Uterus (tissue), 4 donors: Measurements from ENCODE around the gene KLK14. TPM values are rescaled to one million over a fixed set of nuclear protein-coding genes. Genes with fewer than 3 reads are reported as not detected.

ENCODE experiments used
- DNase-seq, 2 donors: peaks; one replicate each; pipeline ENCODE4 v3.0.0-alpha.2; 2019 to 2020
- H3K27ac ChIP-seq, 2 donors: fragments of 200-600 bp; sonication (generic); 1 replicate in 1 of 2; 2 replicates in 1 of 2; pipeline ENCODE4 v1.5.1; 2016 to 2018
- H3K27me3 ChIP-seq, 2 donors: fragments of 200-600 bp; sonication (generic); one replicate each; pipeline ENCODE4 v1.5.1; 2018 to 2019; ENCODE audit warnings: control low read depth in 1 of 2
- H3K36me3 ChIP-seq, 2 donors: fragments of 200-600 bp; sonication (generic); one replicate each; pipeline ENCODE4 v1.5.1; 2019; ENCODE audit warnings: control low read depth in 1 of 2
- H3K4me1 ChIP-seq, 2 donors: fragments of 200-600 bp; sonication (generic); one replicate each; pipeline ENCODE4 v1.5.1; 2018 to 2019; ENCODE audit warnings: control low read depth in 1 of 2
- H3K4me3 ChIP-seq, 2 donors: fragments of 200-600 bp; sonication (generic); 1 replicate in 1 of 2; 2 replicates in 1 of 2; pipeline ENCODE4 v1.5.1; 2018 to 2019; ENCODE audit warnings: mild to moderate bottlenecking in 1 of 2
- H3K9me3 ChIP-seq, 2 donors: fragments of 200-600 bp; sonication (generic); one replicate each; pipeline ENCODE4 v1.5.1; 2019; ENCODE audit warnings: control low read depth in 1 of 2
- CTCF ChIP-seq, 4 experiments: fragments of 200-600 bp in 2 of 4; fragments of 450-650 bp in 2 of 4; sonication (generic) in 2 of 4; IDR thresholded peaks; one replicate each; pipeline ENCODE4 v1.5.1; 2016 to 2019; ENCODE audit warnings: antibody characterized with exemption in 4 of 4, mild to moderate bottlenecking in 2 of 4, moderate library complexity in 1 of 4
- POLR2A ChIP-seq, 2 donors: fragments of 450-650 bp; IDR thresholded peaks; one replicate each; pipeline ENCODE4 v1.6.1; 2016; ENCODE audit warnings: antibody characterized with exemption in 2 of 2, mild to moderate bottlenecking in 1 of 2, moderate library complexity in 1 of 2
- intact Hi-C: fragments of 100-400 bp; cut with DNase I; formaldehyde crosslinking; loops from one replicate; pipeline ENCODE4 v1.15.1; 2023; ENCODE audit warnings: low total_unique reads
- total RNA-seq, 4 donors: library from RNA; depleted of rRNA in 3 of 4; stranded (reverse); fragments of >200 nt in 3 of 4; gene quantifications; one replicate each; pipeline versions ENCODE4 v1.1.0 to v1.2.4, GENCODE V29; 2014 to 2023
- donor health status: DM: yes; HTN: yes; CAD: no.

KLK14 gene
- total RNA-seq, 4 donors from 2014 or later, result 0.76 TPM; not detected in 3

- no peak for DNase-seq
- Histone ChIP-seq H3K4me1 (peaks cover 0 to 5% of the 10 kb centered on the region in 2 donors), H3K36me3 (no peaks in the 10 kb centered on the region), H3K27ac (no peak within 1 kb of the TSS), H3K4me3 (no peak within 1 kb of the TSS), H3K9me3 (no peaks in the 10 kb centered on the region), H3K27me3 (no peaks in the 10 kb centered on the region)
- TF ChIP-seq POLR2A (IDR thresholded peaks at IDR 0.05) (no peak), CTCF (IDR thresholded peaks at IDR 0.05) (no peak)
- intact Hi-C loops, result no loop called here
Measured at GRCh38 chr19:51064534-51065220, 18.0 kb downstream of the KLK14 start, which contains the start of gene KLK13. KLK13 (minus strand) TSS chr19:51065092; CDS start chr19:51065067, 25 bp downstream.

- Histone ChIP-seq H3K27me3 (no peaks in the 10 kb centered on the region), H3K4me3 (no peak overlapping the region), H3K27ac (no peak overlapping the region), H3K9me3 (no peaks in the 10 kb centered on the region), H3K36me3 (no peaks in the 10 kb centered on the region), H3K4me1 (peaks cover 0 to 5% of the 10 kb centered on the region in 2 donors)
- intact Hi-C loops, result no loop called here
- no peak for DNase-seq
- TF ChIP-seq POLR2A (IDR thresholded peaks at IDR 0.05), result no peak
- TF ChIP-seq CTCF (IDR thresholded peaks at IDR 0.05), result no peak
Measured at GRCh38 chr19:51063664-51064063, 19.0 kb downstream of the KLK14 start.

- Histone ChIP-seq H3K36me3 (no peaks in the 10 kb centered on the region), H3K4me3 (no peak overlapping the region), H3K9me3 (no peaks in the 10 kb centered on the region), H3K27ac (no peak overlapping the region), H3K4me1 (peaks cover 0 to 5% of the 10 kb centered on the region in 2 donors), H3K27me3 (no peaks in the 10 kb centered on the region)
- no peak for TF ChIP-seq POLR2A (IDR thresholded peaks at IDR 0.05)
- no peak for TF ChIP-seq CTCF (IDR thresholded peaks at IDR 0.05)
- intact Hi-C loops, result no loop called here
- DNase-seq, result no peak
Measured at GRCh38 chr19:51060973-51061372, 21.7 kb downstream of the KLK14 start.

GRCh38 chr19:51060336-51060735, 22.4 kb downstream of the KLK14 start:
- intact Hi-C loops, result no loop called here
- H3K27ac ChIP-seq, result no peak overlapping the region
- no peaks in the 10 kb centered on the region for H3K9me3 ChIP-seq
- no peak overlapping the region for H3K4me3 ChIP-seq
- no peak for DNase-seq
- H3K36me3 ChIP-seq, result no peaks in the 10 kb centered on the region
- TF ChIP-seq POLR2A (IDR thresholded peaks at IDR 0.05) (no peak), CTCF (IDR thresholded peaks at IDR 0.05) (no peak)
- no peaks in the 10 kb centered on the region for H3K27me3 ChIP-seq
- peaks cover 0 to 5% of the 10 kb centered on the region in 2 donors for H3K4me1 ChIP-seq

- TF ChIP-seq POLR2A (IDR thresholded peaks at IDR 0.05) (no peak), CTCF (IDR thresholded peaks at IDR 0.05) (no peak)
- intact Hi-C loops, result no loop called here
- H3K9me3 ChIP-seq, result no peaks in the 10 kb centered on the region
- DNase-seq, result no peak
- no peak overlapping the region for H3K27ac ChIP-seq
- no peaks in the 10 kb centered on the region for H3K36me3 ChIP-seq
- no peak overlapping the region for H3K4me3 ChIP-seq
- peaks cover 0 to under 1% of the 10 kb centered on the region in 2 donors for H3K4me1 ChIP-seq
- no peaks in the 10 kb centered on the region for H3K27me3 ChIP-seq
Measured at GRCh38 chr19:51059715-51060114, 23.0 kb downstream of the KLK14 start.
